HepG2 (cell line): Measurements from ENCODE around the gene LASP1. TPM values are rescaled to one million over a fixed set of nuclear protein-coding genes. Genes with fewer than 3 reads are reported as not detected.

ENCODE experiments used
- ASH2L ChIP-seq: fragments of 300-600, 200-600 bp; sonication (generic); IDR thresholded peaks from 2 replicates; pipeline ENCODE4 v1.7.0; 2017; ENCODE audit warnings: low read depth, mild to moderate bottlenecking, moderate library complexity, mixed read lengths, low read length; ENCODE audit not compliant: insufficient read length
- ATRX ChIP-seq: sonication (generic); formaldehyde crosslinking; IDR thresholded peaks from 2 replicates; pipeline ENCODE4 v1.4.0; 2020; ENCODE audit warnings: missing genetic modification reagents, borderline replicate concordance
- BCL6 ChIP-seq: IDR thresholded peaks from 2 replicates; pipeline ENCODE4 v1.6.1; 2016; ENCODE audit warnings: missing genetic modification reagents, missing compliant biosample characterization
- FLYWCH1 ChIP-seq: sonication (generic); formaldehyde crosslinking; IDR thresholded peaks from 2 replicates; pipeline ENCODE4 v1.8.1; 2023; ENCODE audit warnings: mild to moderate bottlenecking, missing genetic modification reagents
- LCORL ChIP-seq, 2 experiments: fragments of 450-650 bp in 1 of 2; sonication (generic) in 1 of 2; formaldehyde crosslinking in 1 of 2; IDR thresholded peaks; 2 replicates each; pipeline versions ENCODE4 v1.5.0 to v1.6.1; 2017 to 2020; ENCODE audit warnings: antibody characterized with exemption in 1 of 2, missing genetic modification reagents in 1 of 2
- MLX ChIP-seq: IDR thresholded peaks from 2 replicates; pipeline ENCODE4 v1.6.1; 2016
- PTBP1 ChIP-seq: fragments of 200-400 bp; formaldehyde crosslinking; IDR thresholded peaks from 2 replicates; pipeline ENCODE4 v1.6.1; 2018; ENCODE audit warnings: low read length, low read depth; ENCODE audit not compliant: poor library complexity, severe bottlenecking
- SAFB2 ChIP-seq: sonication (generic); formaldehyde crosslinking; IDR thresholded peaks from 2 replicates; pipeline ENCODE4 v1.5.1; 2020; ENCODE audit warnings: missing genetic modification reagents, low read depth, mild to moderate bottlenecking, borderline replicate concordance
- SRSF9 ChIP-seq: fragments of 200-400 bp; formaldehyde crosslinking; IDR thresholded peaks from 2 replicates; pipeline ENCODE4 v1.6.1; 2018; ENCODE audit warnings: borderline replicate concordance, mild to moderate bottlenecking, low read depth, low read length; ENCODE audit not compliant: insufficient read depth, poor library complexity, severe bottlenecking
- TAF1 ChIP-seq: sonication (generic); formaldehyde crosslinking; IDR thresholded peaks from 2 replicates; pipeline ENCODE4 v1.4.0; 2020; ENCODE audit warnings: missing genetic modification reagents
- TMF1 ChIP-seq: sonication (generic); formaldehyde crosslinking; IDR thresholded peaks from 2 replicates; pipeline ENCODE4 v1.8.1; 2022; ENCODE audit warnings: low read depth, missing genetic modification reagents
- ZNF17 ChIP-seq: sonication (generic); formaldehyde crosslinking; IDR thresholded peaks from 2 replicates; pipeline ENCODE4 v1.5.0; 2020; ENCODE audit warnings: mild to moderate bottlenecking, missing genetic modification reagents
- ZNF34 ChIP-seq: sonication (generic); formaldehyde crosslinking; IDR thresholded peaks from 2 replicates; pipeline ENCODE4 v1.4.0; 2020; ENCODE audit warnings: mild to moderate bottlenecking, missing genetic modification reagents, borderline replicate concordance
- ZNF350 ChIP-seq: sonication (generic); formaldehyde crosslinking; IDR thresholded peaks from 2 replicates; pipeline ENCODE4 v1.4.0; 2020; ENCODE audit warnings: mild to moderate bottlenecking, low read depth, missing genetic modification reagents, borderline replicate concordance
- ZNF644 ChIP-seq: IDR thresholded peaks from 2 replicates; pipeline ENCODE4 v1.6.1; 2016; ENCODE audit warnings: low read depth
- ZNF720 ChIP-seq: sonication (generic); formaldehyde crosslinking; IDR thresholded peaks from 2 replicates; pipeline ENCODE4 v1.4.0; 2020; ENCODE audit warnings: missing genetic modification reagents
- ZNF775 ChIP-seq: sonication (generic); formaldehyde crosslinking; IDR thresholded peaks from 2 replicates; pipeline ENCODE4 v1.4.0; 2020; ENCODE audit warnings: missing genetic modification reagents, mild to moderate bottlenecking, moderate library complexity, borderline replicate concordance
- polyA plus RNA-seq, 8 experiments: library from polyadenylated mRNA; depleted of rRNA in 3 of 8; stranded (reverse) in 7 of 8; unstranded in 1 of 8; fragments of >200 nt; fragmentation: Illumina TruSeq in 4 of 8; extraction: Trizol in 4 of 8; gene quantifications; 2 replicates each; pipeline versions ENCODE4 v1.2.1 to v1.2.3, GENCODE V29; 2011 to 2016; ENCODE audit warnings: low read depth in 4 of 8, missing spikeins in 1 of 8, mixed read lengths in 1 of 8; ENCODE audit not compliant: insufficient read depth in 1 of 8
- total RNA-seq, 5 experiments: library from RNA; depleted of rRNA; stranded (reverse); fragments of >200 nt; fragmentation: Illumina TruSeq; extraction: Trizol; gene quantifications; 2 replicates each; pipeline ENCODE4 v1.2.3, GENCODE V29; 2016; ENCODE audit warnings: low read depth in 1 of 5
- TF ChIP-seq, protein P1 (sequence below): sonication (generic); formaldehyde crosslinking; IDR thresholded peaks from 2 replicates; pipeline ENCODE4 v1.4.0; 2020; ENCODE audit warnings: missing genetic modification reagents, borderline replicate concordance
- TF ChIP-seq, protein P2 (sequence below): sonication (generic); formaldehyde crosslinking; IDR thresholded peaks from 2 replicates; pipeline ENCODE4 v1.4.0; 2020; ENCODE audit warnings: mild to moderate bottlenecking, missing genetic modification reagents

Gene LASP1
- total and polyA plus RNA-seq, 2 of the 13 experiments (the other 11 are each of a cell fraction or from before 2014, with no cell fraction given) = 70.1 to 97.0 TPM

DNA sequence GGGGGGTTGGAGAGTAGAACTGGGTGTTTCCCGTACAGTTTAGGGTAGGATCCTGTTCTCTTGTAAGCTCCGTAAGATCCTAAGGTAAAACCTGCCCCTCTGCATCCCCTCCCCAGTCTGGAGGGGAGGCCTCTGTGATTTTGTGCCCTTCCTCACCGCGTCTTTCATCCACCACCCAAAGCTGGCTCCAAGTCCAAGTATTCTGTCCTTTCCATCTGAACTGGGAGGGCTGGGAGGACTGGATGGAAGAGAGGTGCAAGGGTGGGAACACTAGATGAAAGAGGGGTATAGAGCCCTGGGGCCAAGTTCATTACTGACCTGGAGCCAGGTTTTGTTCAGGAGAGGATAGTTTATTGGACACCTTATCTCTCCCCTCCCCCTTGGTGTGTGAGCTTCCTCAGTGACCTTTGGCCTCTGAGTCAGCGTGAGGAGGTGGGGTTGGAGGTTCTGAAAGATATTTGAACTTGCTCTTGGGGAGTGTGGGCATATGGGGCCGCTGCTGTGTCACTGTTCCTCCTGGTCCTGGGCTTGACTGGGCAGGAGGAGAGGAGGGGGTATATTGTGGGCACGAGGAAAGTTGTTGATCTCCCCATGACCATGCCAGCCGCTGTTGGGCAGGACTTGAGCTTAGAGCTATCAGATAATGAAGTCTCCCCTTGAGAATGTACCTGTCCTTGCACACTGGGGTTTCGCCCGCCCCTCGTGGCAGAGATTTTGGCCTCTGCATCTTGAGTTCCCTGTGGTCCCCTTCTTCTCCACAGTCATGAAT lies 1.6 kb downstream of the LASP1 start (continued):
- TF ChIP-seq, protein P1, sequence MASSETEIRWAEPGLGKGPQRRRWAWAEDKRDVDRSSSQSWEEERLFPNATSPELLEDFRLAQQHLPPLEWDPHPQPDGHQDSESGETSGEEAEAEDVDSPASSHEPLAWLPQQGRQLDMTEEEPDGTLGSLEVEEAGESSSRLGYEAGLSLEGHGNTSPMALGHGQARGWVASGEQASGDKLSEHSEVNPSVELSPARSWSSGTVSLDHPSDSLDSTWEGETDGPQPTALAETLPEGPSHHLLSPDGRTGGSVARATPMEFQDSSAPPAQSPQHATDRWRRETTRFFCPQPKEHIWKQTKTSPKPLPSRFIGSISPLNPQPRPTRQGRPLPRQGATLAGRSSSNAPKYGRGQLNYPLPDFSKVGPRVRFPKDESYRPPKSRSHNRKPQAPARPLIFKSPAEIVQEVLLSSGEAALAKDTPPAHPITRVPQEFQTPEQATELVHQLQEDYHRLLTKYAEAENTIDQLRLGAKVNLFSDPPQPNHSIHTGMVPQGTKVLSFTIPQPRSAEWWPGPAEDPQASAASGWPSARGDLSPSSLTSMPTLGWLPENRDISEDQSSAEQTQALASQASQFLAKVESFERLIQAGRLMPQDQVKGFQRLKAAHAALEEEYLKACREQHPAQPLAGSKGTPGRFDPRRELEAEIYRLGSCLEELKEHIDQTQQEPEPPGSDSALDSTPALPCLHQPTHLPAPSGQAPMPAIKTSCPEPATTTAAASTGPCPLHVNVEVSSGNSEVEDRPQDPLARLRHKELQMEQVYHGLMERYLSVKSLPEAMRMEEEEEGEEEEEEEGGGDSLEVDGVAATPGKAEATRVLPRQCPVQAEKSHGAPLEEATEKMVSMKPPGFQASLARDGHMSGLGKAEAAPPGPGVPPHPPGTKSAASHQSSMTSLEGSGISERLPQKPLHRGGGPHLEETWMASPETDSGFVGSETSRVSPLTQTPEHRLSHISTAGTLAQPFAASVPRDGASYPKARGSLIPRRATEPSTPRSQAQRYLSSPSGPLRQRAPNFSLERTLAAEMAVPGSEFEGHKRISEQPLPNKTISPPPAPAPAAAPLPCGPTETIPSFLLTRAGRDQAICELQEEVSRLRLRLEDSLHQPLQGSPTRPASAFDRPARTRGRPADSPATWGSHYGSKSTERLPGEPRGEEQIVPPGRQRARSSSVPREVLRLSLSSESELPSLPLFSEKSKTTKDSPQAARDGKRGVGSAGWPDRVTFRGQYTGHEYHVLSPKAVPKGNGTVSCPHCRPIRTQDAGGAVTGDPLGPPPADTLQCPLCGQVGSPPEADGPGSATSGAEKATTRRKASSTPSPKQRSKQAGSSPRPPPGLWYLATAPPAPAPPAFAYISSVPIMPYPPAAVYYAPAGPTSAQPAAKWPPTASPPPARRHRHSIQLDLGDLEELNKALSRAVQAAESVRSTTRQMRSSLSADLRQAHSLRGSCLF (CRISPR knock-in tag) = no peak
- TF ChIP-seq ATRX (CRISPR knock-in tag) (no peak), PTBP1 (no peak), ZNF775 (CRISPR knock-in tag) (no peak), TMF1 (CRISPR knock-in tag) (no peak), ASH2L (peak; percentile 43), BCL6 (CRISPR knock-in tag) (peak; percentile 90), ZNF720 (CRISPR knock-in tag) (no peak), ZNF350 (CRISPR knock-in tag) (peak; percentile 87), LCORL (IDR thresholded peaks at IDR 0.05) (peak; percentile 28; the same call in 1 of the 2 replicates), LCORL (CRISPR knock-in tag; IDR thresholded peaks at IDR 0.05) (peak; percentile 61; the same call in 1 of the 2 replicates), MLX (CRISPR knock-in tag) (peak; percentile 82), FLYWCH1 (CRISPR knock-in tag) (no peak; the same call in 1 of the 2 replicates), TAF1 (peak; percentile 40), ZNF17 (CRISPR knock-in tag) (no peak), SRSF9 (no peak), ZNF644 (CRISPR knock-in tag) (no peak; the same call in 1 of the 2 replicates), ZNF34 (CRISPR knock-in tag) (peak; percentile 53; the same call in 1 of the 2 replicates), SAFB2 (CRISPR knock-in tag) (no peak)
- TF ChIP-seq, protein P2, sequence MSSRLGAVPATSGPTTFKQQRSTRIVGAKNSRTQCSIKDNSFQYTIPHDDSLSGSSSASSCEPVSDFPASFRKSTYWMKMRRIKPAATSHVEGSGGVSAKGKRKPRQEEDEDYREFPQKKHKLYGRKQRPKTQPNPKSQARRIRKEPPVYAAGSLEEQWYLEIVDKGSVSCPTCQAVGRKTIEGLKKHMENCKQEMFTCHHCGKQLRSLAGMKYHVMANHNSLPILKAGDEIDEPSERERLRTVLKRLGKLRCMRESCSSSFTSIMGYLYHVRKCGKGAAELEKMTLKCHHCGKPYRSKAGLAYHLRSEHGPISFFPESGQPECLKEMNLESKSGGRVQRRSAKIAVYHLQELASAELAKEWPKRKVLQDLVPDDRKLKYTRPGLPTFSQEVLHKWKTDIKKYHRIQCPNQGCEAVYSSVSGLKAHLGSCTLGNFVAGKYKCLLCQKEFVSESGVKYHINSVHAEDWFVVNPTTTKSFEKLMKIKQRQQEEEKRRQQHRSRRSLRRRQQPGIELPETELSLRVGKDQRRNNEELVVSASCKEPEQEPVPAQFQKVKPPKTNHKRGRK = no peak
